ENCODE measurements around the gene SBDS.
A peak's percentile ranks its signal among the peaks of the same experiment; 100 is the strongest.
"Not testable (repeated sequence)": the region's sequence is repeated elsewhere in the genome, so short reads cannot be mapped to it uniquely, and the experiment has no call there.

Gene SBDS

GRCh38 chr7:66995050-66995776 lies at the start of gene SBDS:
Gene SBDS (minus strand): TSS chr7:66995586. CDS start chr7:66995417, 169 bp downstream.
- peak; percentile 90 for DNase-seq (ENCODE audit: low read depth, low spot score)

GRCh38 chr7:67043559-67043930 lies 48.2 kb upstream of the SBDS start:
- DNase-seq (ENCODE audit: low read depth, low spot score): not testable (repeated sequence)

GRCh38 chr7:67042781-67043558 lies 47.6 kb upstream of the SBDS start:
- DNase-seq (ENCODE audit: low read depth, low spot score): not testable (repeated sequence)

- DNase-seq (ENCODE audit: low read depth, low spot score): not testable (repeated sequence)
These were observed 45.4 kb upstream of the SBDS start for GRCh38 chr7:67040832-67041231.

GRCh38 chr7:67036432-67037395 lies 41.3 kb upstream of the SBDS start:
- DNase-seq (ENCODE audit: low read depth, low spot score): not testable (repeated sequence)

- DNase-seq (ENCODE audit: low read depth, low spot score): no peak
These were observed 37.9 kb upstream of the SBDS start for GRCh38 chr7:67033251-67033650.

GRCh38 chr7:67031685-67032084 lies 36.3 kb upstream of the SBDS start:
- DNase-seq (ENCODE audit: low read depth, low spot score): not testable (repeated sequence)

GRCh38 chr7:67025459-67025858 lies 30.1 kb upstream of the SBDS start:
- not testable (repeated sequence) for DNase-seq (ENCODE audit: low read depth, low spot score)

GRCh38 chr7:67022511-67022910 lies 27.1 kb upstream of the SBDS start:
- DNase-seq (ENCODE audit: low read depth, low spot score): no peak

- no peak for DNase-seq (ENCODE audit: low read depth, low spot score)
These were observed 25.9 kb upstream of the SBDS start for GRCh38 chr7:67021260-67021659.

- no peak for DNase-seq (ENCODE audit: low read depth, low spot score)
These were observed 24.4 kb upstream of the SBDS start for GRCh38 chr7:67019562-67020390.

GRCh38 chr7:67018940-67019339 lies 23.6 kb upstream of the SBDS start:
- DNase-seq (ENCODE audit: low read depth, low spot score): no peak

- not testable (repeated sequence) for DNase-seq (ENCODE audit: low read depth, low spot score)
These were observed 22.6 kb upstream of the SBDS start for GRCh38 chr7:67017971-67018370.

GRCh38 chr7:67014076-67014622 lies 18.8 kb upstream of the SBDS start:
- not testable (repeated sequence) for DNase-seq (ENCODE audit: low read depth, low spot score)

GRCh38 chr7:67009677-67010076 lies 14.3 kb upstream of the SBDS start:
- DNase-seq (ENCODE audit: low read depth, low spot score): not testable (repeated sequence)

- DNase-seq (ENCODE audit: low read depth, low spot score): no peak
These were observed 12.9 kb upstream of the SBDS start for GRCh38 chr7:67008260-67008659.

GRCh38 chr7:67006965-67007364 lies 11.6 kb upstream of the SBDS start:
- no peak for DNase-seq (ENCODE audit: low read depth, low spot score)

GRCh38 chr7:67004145-67004544 lies 8.8 kb upstream of the SBDS start:
- not testable (repeated sequence) for DNase-seq (ENCODE audit: low read depth, low spot score)

GRCh38 chr7:67000601-67001258 lies 5.3 kb upstream of the SBDS start:
- not testable (repeated sequence) for DNase-seq (ENCODE audit: low read depth, low spot score)

All from iPS DF 19.7 (cell line).